ENCODE data around the gene ELANE.
"Not testable (repeated sequence)": the region's sequence is repeated elsewhere in the genome, so short reads cannot be mapped to it uniquely, and the experiment has no call there.

Gene ELANE

GRCh38 chr19:866769-867300 lies 14.7 kb downstream of the ELANE start:
- DNase-seq: no peak

DNA sequence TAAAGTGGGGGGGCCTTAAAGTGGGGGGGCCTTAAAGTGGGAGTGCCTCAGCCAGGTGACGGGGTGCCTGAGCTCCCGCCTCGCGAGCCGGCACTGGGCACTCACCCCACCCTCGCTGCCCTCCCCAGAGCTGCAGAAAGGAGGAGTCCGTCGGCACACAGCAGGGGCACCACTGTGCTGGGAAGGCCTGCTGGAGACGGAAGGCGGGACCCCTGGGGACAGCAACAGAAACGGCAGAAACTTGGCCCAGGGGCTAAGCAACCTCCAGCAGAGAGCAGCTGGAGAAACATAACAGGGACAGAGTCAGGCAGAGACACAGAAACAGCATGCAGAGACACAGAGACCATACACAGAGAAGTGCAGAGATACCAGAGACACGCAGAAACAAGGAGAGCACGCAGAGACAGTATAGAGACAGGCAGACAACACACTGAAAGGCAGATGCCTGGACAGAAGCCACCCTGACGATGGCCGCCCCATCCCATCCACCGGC lies 15.2 kb downstream of the ELANE start:
- no peak for DNase-seq

DNA sequence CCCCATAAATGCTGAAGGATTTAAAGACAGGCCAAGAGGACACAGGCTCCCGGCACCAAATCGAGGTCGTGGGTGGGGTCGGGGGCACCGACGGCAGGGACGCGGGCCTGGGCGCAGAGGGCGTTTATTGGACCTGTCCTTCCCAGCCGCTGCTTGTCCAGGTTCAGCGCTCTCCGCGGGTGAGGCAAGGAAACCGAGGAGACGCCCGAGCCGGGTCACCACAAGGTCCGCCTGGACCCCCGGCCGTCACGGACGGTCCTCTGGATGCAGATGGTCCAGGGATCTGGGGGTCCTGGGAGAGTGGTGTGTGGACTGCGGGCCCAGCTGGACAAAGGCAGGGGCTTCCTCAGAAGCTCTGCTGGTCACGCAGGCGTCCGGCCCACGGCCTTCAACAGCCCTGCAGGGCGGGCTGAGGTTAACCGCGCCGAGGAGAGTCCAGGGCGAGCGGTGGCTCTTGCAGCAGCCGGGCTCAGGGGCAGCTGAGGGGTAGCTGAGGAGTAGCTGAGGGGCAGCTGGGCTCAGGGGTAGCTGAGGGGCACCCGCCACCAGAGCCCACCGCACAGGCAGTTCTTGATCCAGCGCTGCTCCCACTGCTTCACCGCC lies 15.9 kb downstream of the ELANE start:
- no peak for DNase-seq

GRCh38 chr19:868458-869244 lies 16.5 kb downstream of the ELANE start:
- DNase-seq: no peak

DNA sequence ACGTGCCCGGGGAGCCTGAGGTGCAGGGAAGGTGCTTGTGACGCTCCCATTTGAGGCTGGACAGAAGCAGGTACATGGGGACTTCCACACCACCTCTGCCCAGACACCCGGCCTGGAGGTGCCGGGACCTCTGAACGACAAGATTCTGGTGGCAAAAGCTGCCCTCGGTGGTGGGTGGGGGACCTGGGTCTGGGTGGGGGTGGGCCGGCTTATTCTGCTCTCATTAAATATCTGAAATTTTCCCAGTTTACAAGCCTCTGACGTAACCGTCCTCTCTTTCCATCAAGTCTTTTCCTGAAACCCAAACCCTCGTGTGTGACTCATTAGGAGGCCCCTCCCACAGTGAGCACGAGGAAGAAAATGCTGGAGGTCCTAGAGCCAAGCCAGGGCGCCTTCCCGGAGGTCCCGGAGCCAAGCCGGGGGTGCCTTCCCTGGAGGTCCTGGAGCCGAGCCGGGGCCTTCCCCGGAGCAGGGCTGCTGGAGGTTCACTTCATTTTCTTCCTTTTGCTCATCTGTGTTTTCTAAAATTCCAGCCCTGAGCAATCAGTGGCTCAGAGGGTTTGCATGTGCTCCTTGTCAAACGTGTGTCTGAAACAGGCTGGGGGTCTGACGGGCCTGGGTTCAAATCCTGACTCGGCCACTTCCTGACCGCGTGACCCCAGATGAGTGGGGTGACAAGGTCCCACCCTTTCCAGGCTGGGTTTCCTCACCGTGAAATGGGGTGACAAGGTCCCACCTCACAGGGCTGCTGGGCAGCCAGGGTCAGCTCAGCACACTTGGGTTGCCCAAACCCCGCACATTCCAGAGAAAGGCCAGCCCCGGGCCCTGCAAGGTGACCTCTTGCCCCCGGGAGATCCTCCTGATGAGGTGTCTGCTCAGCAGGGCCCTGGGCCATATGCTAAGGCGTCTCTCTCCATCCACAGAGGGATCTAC lies 17.4 kb downstream of the ELANE start:
- DNase-seq: no peak

DNA sequence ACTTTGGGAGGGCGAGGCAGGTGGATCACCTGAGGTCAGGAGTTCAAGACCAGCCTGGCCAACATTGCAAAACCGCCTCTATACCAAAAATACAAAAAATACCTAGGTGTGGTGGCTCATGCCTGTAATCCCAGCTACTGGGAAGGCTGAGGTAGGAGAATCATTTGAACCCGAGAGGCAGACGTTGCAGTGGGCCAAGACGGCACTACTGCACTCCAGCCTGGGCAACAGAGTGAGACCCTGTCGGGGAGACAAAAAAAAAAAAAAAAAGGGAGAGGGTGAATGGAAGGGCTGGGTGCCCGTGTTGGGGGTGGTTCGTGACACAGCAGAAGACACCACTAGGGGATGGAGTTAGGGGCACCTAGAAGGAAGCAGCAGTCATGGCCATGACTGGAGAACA lies 18.2 kb downstream of the ELANE start:
- no peak for DNase-seq

DNA sequence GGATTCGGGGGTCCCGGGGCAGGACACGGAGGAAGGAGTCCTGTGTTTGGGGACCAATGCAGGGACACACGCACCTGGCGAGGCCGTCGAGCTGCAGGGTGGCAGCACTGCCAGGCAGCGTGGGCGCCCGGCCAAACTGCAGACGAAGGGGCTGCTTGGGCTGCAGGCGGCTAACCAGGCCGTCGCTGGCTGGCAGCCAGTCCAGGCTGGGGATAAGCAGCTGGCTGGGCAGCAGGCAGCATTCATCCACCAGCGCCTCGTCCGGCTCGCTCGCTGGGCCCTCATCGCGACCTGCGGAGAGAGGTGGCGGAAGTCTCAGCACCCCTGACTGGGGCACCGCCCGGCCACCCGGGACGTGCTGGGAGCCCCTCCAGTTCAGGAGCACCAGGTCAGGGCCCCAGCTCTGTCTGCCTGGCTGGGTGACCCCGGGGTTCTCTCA lies 18.9 kb downstream of the ELANE start:
- DNase-seq: no peak

GRCh38 chr19:871446-872265 lies 19.6 kb downstream of the ELANE start:
- no peak for DNase-seq

DNA sequence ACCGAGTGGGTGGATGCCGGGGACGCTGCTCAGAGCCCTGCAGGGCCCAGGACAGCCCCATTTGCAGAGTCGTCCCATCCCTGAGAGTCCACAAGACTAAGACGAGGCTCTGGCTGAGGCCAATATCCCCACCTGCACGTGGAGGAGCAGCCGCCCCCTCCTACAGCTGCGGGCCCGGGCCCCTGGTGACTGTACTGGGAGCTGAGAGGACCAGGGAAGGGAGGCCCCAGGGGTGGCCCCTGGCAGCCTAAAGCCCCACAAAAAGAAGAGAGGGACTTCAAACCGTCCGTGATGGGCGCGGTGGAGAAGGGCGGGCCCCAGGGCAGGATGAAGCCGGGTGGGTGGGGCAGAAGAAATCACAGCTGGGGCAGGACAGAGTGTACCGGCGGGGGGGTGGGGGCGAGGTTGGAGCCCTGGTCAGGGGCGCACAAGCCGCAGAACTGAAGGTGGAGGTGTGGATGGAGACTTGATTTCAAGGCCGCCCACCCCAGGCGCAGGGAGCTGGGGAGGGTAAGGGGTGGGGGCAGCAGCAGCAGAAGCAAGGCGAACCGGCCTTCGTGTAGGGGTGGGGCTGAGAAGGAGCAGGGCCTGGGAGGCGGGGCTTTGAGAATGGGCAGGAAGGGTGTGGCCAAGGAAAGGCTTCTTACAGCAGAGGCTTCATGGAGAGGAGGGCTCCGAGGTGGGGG lies 20.3 kb downstream of the ELANE start:
- no peak for DNase-seq

GRCh38 chr19:873084-873483 lies 21.0 kb downstream of the ELANE start:
- DNase-seq: no peak

DNA sequence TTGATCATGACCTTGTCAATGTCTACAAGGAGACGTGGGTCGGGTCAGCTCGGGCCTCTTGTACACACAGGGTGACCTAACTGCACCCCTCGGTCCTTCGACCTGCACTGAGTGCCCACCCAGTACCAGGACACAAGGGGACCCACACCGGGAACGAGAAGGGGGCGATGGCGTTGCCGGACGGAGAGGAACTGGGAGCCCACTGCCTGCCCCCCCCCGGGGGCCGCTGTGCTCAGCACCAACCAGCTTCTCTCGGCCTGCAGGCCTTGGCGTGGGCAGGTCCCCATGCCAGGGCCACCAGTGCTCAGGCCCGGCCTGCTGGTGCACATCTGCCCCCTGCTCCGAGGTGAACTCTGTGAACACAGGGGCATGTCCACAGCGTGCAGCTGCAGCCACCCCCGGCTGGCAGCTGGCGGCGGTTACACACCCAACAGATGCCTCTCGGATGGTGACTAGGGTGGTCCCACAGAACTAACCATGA lies 21.5 kb downstream of the ELANE start:
- DNase-seq: no peak

DNA sequence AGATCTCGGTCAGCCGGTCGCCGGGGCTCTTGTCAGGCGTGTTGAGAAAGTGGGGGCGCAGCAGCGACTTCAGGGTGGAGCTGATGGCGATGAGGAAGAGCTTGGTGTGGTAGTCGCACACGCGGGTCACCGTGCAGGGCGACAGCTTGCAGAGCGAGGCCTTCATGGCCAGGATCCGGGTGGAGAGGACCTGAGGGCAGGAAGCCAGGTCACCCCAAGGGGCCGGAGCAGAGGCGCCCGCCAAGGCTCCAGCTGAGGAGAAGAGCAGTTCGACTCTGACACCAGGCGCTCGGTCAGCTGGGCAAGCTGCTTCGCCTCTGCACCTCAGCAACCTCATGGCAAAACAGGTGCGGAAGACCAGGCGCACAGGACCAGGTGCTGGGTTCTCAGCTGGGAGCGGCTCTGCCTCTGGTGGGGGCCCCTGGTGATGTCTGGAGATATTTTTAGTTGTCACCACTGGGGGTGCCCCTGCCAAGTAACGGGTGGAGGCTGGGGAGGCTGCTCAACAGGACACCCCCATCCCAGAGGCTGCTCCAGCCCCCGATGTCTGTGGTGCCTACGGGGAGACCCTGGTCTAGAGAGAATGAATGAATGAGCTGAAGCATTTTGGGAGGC lies 23.3 kb downstream of the ELANE start:
- no peak for DNase-seq

GRCh38 chr19:876089-876488 lies 24.0 kb downstream of the ELANE start:
- DNase-seq: no peak

- no peak for DNase-seq
Measured at GRCh38 chr19:876780-877314, 24.7 kb downstream of the ELANE start.

DNA sequence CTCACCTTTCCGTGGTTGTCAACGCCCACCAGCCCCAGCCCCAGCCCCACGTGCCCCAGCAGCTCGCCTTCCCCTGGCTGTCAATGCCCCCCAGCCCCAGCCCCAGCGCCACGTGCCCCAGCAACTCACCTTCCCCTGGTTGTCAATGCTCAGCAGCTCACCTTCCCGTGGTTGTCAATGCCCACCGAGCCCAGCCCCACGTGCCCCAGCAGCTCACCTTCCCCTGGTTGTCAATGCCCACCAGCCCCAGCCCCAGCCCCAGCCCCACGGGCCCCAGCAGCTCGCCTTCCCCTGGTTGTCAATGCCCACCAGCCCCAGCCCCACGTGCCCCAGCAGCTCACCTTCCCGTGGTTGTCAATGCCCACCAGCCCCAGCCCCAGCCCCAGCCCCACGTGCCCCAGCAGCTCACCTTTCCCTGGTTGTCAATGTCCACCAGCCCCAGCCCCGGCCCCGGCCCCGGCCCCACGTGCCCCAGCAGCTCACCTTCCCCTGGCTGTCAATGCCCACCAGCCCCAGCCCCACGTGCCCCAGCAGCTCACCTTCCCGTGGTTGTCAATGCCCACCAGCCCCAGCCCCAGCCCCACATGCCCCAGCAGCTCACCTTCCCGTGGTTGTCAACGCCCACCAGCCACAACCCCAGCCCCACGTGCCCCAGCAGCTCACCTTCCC lies 26.0 kb downstream of the ELANE start:
- not testable (repeated sequence) for DNase-seq

DNA sequence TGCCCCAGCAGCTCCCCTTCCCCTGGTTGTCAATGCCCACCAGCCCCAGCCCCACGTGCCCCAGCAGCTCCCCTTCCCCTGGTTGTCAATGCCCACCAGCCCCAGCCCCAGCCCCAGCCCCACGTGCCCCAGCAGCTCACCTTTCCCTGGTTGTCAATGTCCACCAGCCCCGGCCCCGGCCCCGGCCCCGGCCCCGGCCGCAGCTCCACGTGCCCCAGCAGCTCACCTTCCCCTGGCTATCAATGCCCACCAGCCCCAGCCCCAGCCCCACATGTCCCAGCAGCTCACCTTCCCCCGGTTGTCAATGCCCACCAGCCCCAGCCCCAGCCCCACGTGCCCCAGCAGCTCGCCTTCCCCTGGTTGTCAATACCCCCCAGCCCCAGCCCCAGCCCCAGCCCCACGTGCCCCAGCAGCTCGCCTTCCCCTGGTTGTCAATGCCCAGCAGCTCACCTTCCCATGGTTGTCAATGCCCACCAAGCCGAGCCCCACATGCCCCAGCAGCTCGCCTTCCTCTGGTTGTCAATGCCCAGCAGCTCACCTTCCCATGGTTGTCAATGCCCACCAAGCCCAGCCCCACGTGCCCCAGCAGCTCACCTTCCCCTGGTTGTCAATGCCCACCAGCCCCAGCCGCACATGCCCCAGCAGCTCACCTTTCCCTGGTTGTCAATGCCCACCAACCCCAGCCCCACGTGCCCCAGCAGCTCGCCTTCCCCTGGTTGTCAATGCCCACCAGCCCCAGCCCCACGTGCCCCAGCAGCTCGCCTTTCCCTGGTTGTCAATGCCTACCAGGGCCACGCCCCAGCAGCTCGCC lies 26.9 kb downstream of the ELANE start:
- not testable (repeated sequence) for DNase-seq

GRCh38 chr19:879711-880438 lies 27.8 kb downstream of the ELANE start:
- no peak for DNase-seq

DNA sequence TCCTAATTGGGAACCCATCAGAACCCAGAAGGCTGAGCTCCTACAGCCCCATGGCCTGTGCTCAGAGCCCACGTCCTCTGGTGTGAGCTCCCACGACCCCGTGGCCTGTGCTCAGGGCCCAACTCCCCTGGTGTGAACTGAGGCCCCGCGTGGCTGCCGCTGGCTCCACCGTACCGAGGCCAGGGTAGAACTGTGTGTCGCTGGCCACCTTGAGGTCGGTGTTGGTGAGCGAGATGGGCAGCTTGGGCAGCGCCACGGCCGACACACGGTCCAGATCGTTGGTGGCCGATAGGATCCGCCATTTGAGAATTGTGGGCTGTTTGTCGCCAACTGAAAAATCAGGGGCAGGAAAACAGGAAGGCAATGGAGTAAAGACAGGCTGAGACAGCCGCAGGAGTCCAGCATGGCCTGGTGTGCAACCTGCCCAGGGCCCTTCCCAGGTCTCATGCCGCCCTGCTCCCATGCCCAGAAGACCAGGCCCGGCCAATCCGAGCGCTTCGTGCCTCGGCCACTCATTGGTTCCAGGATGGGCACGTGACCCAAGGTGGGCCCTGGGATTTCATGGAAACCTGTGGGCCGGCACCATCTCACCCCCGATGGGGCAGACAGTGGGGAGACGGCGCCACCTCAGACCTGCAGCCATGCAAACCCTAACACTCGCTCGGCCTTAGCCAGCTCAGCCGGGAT lies 29.4 kb downstream of the ELANE start:
- DNase-seq: no peak
